IPS-NIHi7 (cell line): Measurements from ENCODE around the gene TMEM59.
A peak's percentile ranks its signal among the peaks of the same experiment; 100 is the strongest.
"Not testable (repeated sequence)": the region's sequence is repeated elsewhere in the genome, so short reads cannot be mapped to it uniquely, and the experiment has no call there.

ENCODE experiments used
- DNase-seq: peaks from one replicate; pipeline ENCODE4 v3.0.0; 2012; ENCODE audit warnings: mixed read lengths; ENCODE audit errors: extremely low spot score

TMEM59 gene

DNA sequence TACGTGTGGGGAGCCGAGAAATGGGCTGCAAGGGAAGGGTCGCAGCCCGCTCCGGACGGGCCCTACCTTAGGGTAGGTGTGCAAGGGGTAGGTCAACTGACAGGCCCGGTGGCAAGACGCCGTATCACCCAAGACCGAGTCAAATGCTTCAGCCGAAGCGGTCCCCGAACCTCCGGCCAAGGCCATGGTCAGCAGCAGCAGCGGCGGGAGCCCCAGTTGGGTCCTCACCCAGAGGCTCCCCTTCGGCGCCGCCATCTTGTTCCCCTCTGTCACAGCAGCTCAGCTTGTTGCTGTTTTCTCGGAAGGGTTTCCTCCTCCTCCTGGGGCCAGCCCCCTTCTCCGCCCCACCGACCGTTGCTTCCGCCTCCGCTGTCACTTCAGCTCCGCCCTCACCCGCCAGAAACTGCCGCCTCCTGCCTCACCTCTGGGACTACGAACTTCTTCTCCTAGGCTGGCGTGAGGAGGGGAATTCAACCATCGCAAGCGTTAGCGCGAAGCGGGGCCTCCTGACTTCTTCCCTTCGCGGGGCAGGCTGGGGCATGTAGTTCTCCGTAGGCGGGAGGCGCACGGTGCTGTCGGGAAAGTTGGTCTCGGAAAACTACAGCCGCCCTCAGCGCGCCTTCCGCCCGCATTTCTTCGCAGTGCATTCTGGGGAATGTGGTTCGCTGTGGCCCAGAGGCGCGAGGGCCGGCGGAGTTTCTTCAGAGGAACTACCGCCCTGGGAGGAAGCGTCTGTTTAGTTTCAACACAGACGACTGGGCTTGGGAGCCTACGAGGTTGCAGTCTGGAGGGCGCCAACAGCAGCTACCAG lies at the start of gene TMEM59, which contains the start of gene TCEANC2:
Gene TMEM59 (minus strand): TSS at position 271 of the 811 bp plus-strand sequence. CDS start 16 bp downstream, at position 255.
Gene TCEANC2 (plus strand): TSS at position 675 of the 811 bp plus-strand sequence. CDS start 815 bp downstream, outside the sequence.
- peak; percentile 97 for DNase-seq

DNA sequence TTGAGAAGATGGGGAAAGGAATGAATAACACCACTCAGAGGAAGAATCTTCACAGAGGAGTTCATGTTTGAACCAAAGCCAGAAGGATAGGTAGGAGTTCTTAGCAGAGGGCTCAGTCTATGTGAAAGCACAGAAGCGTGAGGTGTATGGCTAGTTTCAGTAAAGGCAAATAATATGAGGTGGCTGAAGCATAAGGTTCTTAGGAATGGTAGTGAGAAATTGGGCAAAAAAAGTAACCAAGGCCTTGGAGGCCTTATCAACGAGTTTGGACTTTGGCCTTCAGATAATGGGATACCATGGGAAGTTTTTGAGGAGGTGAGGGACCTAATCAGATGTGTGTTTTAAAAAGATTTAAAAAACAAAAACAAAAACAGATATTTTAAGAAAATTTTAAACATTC lies 47.5 kb upstream of the TMEM59 start:
- no peak for DNase-seq

DNA sequence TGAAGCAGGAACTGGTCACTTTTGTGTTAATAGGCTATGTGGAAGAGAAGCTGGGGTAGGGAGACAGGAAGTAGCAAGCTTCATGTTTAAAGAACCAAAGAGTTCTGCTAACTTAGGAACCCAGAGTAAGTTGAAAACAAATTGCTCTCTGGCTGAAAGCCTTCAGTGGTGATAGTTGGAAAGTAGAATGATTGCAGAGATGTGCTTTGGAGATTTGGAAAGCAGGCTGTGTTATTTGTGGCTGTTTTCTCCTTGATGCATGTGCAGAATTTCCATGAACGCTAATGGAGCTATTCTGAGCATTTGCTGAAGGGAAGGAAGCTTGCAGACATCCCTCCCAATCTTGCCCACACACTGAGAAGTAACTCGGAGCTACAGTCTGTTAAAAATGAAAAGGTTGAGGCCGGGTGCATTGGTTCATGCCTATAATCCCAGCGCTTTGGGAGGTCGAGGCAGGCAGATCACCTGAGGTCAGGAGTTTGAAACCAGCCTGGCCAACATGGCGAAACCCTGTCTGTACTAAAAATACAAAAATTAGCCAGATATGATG lies 46.1 kb upstream of the TMEM59 start:
- DNase-seq = no peak

DNA sequence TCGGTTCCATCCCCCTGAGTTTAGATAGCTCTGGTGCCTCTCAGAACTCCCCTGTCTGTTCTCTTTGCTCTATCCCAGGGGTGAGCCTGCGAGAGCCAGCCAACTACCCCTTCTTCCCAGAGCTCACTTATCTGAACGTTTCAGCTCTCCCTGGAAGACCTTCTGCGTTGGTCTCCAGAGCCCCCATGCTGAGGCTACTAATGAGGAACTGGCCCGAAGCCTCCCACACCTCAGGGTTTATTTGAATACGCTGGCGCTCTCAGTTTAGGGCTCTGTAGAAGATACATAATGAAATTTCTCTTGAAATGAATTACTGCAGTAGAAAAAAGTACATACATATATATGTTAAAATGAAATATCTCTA lies 43.9 kb upstream of the TMEM59 start:
- no peak for DNase-seq

DNA sequence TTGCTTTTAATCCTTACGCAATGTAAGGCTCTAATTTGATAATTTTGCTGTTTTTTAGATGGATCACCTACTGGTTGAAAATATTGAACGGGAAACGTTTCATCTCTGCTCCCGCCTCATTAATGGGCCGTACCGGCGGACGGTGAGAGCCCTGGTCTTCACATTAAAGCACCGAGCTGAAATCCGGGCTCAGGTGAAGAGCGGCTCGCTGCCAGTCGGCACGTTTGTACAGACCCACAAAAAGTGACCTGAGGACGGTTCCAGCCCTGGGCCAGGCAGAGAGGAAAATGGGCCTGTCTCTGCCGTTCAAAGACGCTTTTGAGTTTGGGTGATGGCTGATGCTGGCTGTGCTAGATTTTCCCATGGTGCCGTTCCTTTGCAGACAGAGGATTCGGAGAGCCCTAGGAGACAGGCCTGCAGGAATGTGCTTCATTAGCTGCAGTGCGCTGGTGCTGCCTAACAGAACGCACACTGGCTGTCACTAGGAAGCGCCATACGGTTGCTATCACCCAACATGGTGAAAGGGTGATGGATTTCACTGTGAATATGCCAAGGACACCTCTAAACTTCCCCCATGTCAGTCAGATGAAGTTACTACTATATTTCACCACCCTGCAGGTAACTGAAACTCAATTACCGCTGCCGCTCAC lies 43.3 kb upstream of the TMEM59 start:
- DNase-seq = no peak

- DNase-seq = no peak
Observed at GRCh38 chr1:54095546-54096226, 42.7 kb upstream of the TMEM59 start.

DNA sequence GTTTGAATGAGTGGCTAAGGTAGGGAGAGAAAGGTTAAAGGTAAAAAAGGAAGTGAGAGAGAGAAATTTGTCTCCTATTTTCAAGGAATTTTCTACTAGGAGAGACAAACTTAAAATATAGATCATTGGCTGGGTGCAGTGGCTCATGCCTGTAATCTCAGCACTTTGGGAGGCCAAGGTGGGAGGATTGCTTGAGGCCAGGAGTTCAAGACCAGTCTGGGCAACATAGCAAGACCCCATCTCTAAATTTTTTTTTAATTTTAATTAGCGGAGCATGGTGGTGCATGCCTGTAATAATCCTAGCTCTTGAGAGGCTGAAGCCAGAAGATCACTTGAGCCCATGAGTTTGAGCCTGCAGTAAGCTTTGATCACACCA lies 41.7 kb upstream of the TMEM59 start:
- not testable (repeated sequence) for DNase-seq

- DNase-seq = no peak
Observed at GRCh38 chr1:54094001-54094729, 41.2 kb upstream of the TMEM59 start.

GRCh38 chr1:54091666-54092065 lies 38.7 kb upstream of the TMEM59 start:
- no peak for DNase-seq

GRCh38 chr1:54088385-54088784 lies 35.4 kb upstream of the TMEM59 start:
- DNase-seq = no peak

DNA sequence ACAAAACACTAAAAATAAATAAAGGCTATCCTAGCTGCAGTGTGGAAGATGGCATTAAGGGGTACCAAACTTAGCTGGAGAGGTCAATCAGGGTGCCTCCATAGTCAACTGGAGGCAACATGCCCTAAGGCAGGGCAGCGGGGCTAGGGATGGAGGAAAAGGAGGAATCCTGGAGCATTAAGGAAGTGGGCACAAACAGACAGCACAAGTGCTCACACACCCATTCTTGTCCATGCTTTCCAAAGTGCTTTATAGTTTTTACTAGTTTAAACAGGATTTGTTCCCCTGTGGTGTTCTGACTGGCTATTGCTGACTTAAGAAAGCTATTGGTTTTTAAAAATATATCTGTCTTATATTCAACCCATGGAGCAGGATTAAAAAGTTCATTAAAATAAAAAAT lies 33.8 kb upstream of the TMEM59 start:
- no peak for DNase-seq

DNA sequence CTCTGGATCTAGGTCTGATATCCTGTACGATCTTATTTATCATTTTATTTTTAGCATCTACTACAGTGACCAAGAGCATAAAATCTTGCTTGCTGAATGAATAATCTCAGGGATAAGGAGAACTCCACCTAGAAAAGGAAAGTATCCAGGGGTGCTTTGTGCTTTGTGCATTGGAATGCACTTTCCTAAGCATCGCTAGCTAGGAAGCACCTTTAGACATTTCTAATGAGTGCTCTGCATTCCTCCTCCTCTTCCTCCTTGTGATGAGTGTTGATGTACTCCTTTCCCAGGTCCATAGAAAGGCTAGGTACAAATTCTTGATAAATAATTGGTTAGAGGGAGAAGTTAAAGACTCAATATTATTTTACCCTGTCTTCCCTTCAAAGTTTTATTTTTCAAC lies 31.8 kb upstream of the TMEM59 start:
- no peak for DNase-seq

DNA sequence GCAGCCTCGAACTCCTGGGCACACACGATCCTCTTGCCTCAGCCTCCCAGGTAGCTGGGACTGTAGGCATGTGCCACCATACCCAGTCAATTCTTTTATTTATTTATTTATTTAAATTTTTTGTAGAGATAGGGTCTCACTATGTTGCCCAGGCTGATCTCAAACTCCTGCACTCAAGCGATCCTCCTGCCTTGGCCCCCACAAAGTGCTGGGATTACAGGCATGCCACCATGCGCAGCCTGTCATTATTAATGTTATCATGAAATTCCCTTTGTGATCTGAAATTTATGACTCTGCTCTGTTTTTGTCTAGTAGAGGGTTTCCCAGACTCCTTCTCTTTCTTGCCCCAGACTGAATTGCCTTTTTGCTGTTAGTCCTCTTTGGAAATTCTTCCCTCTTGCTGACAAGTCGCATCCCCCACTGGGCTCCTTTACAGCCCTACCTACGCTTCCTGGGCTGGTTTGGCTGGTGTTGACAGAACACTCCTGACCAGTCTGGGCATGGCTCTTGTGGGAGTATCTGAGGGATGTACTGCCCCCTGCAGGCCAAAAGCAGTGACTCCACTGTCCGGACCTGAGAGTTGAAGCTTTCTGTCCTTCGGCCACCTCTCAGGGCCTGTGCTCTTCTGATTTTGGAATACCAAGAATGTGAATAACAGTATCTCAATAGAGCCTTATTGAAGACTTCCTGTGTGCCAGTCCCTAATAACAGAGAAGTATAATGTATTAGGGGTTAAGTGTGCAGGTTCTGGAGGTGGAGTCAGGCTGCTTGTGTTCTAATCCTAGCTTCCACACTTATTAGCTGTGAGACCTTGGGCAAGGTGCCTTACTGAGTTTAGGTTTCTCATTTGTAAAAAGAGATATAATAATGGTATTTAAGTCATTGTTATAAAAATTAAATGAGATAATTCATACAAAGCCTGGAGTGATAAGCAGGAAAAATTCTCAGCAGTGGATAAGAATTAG lies 28.6 kb upstream of the TMEM59 start:
- DNase-seq = peak; percentile 95

GRCh38 chr1:54080598-54081049 lies 27.6 kb upstream of the TMEM59 start:
- no peak for DNase-seq

DNA sequence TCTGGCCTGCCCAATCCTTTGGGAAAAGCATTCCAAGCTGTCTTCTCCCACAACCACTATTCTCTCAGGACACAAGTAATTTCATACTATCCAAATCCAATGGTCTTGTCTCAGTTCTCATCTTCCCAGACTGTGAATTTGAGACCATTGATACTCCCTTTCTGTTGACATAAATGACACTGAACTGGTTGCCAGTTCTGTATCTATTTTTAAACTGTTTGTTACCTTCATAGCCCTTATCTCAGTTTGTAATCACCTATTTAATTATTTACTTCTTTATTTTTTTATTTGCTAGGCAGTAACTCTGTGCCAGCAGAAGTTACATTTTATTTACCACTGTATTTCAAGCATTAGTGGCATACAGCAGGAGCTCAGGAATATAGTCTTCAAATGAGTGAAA lies 24.4 kb upstream of the TMEM59 start:
- DNase-seq = no peak

DNA sequence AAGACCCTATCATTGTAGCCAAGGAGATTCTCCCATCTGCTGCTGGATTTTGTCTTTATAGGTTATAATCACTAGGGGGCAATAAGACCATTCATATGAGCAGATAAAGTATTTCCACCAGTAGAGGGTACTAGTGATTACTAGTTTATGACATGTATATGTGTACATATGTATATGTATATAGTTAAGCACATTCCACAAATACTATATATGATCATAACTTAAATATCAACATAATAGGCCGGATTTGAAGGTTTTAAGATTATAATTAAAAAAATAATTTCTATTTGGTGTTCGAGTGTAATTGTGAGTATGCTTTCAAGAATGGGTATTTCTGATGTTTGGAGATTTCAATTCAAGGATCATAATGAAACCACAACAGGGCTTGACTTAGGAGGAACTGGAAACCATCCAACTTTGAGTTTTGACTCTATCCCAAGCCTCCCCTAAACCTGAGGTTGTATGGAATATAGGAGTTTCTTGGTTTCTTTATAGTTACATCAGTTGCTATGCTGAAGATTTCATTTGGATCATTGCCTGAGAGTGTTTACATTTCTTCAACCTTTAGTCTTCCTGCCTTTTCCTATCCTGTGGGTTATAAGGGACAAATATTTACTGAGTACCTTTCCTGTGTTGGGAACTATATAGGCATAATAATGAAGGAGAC lies 17.3 kb upstream of the TMEM59 start:
- DNase-seq = peak; percentile 56

DNA sequence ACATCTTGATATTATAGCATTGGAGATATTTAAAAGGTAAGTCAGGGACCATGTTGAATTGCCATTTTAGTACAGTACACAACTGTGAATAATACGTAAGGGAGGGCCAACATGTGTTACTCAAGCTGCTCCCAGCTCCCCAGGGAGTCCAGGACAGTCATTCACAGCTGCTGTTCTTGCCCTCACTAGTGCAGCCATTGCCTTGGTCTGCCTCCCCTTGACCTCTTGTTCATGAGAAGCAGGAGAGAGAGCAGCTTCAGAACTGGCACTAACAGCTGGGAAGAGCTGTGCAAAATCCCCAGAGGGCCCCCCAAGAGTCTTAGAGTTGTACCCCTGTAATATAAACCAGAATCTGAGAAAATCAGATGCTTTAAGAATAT lies 16.8 kb upstream of the TMEM59 start:
- no peak for DNase-seq

- no peak for DNase-seq
Observed at GRCh38 chr1:54064299-54064698, 11.3 kb upstream of the TMEM59 start.

- no peak for DNase-seq
Observed at GRCh38 chr1:54054438-54054749, 1.4 kb upstream of the TMEM59 start.
